GM21737 (cell line): ENCODE data around the gene C2orf68.
"Not testable (repeated sequence)": the region's sequence is repeated elsewhere in the genome, so short reads cannot be mapped to it uniquely, and the experiment has no call there.

Experiments
- ATAC-seq: cut with Tn5 transposase; IDR thresholded peaks from one replicate; pipeline ENCODE4 v1.9.1; 2021; ENCODE audit warnings: mild to moderate bottlenecking, moderate library complexity; ENCODE audit not compliant: unreplicated experiment

The C2orf68 gene

GRCh38 chr2:85631316-85631715 lies 19.4 kb upstream of the C2orf68 start:
- no peak for ATAC-seq

GRCh38 chr2:85628658-85629057 lies 16.8 kb upstream of the C2orf68 start:
- ATAC-seq: no peak

GRCh38 chr2:85623991-85624390 lies 12.1 kb upstream of the C2orf68 start:
- ATAC-seq: no peak

- ATAC-seq: no peak
These were observed 9.5 kb upstream of the C2orf68 start for GRCh38 chr2:85621338-85621737.

GRCh38 chr2:85619617-85620016 lies 7.8 kb upstream of the C2orf68 start:
- no peak for ATAC-seq

GRCh38 chr2:85617723-85618122 lies 5.9 kb upstream of the C2orf68 start:
- not testable (repeated sequence) for ATAC-seq

GRCh38 chr2:85615413-85615728 lies 3.5 kb upstream of the C2orf68 start:
- no peak for ATAC-seq

GRCh38 chr2:85614757-85615156 lies 2.9 kb upstream of the C2orf68 start:
- ATAC-seq: not testable (repeated sequence)

- ATAC-seq: no peak
These were observed 2.0 kb upstream of the C2orf68 start for GRCh38 chr2:85613717-85614515.

- peak; percentile 11 for ATAC-seq
These were observed 605 bp downstream of the C2orf68 start for GRCh38 chr2:85611217-85611704.

GRCh38 chr2:85607268-85608215 lies 4.3 kb downstream of the C2orf68 start:
- ATAC-seq: no peak

- no peak for ATAC-seq
These were observed 5.8 kb downstream of the C2orf68 start for GRCh38 chr2:85606116-85606455.

GRCh38 chr2:85605406-85606115 lies 6.3 kb downstream of the C2orf68 start:
- ATAC-seq: no peak

- ATAC-seq: no peak
These were observed 7.1 kb downstream of the C2orf68 start for GRCh38 chr2:85604568-85605339.

GRCh38 chr2:85604133-85604444 lies 7.8 kb downstream of the C2orf68 start:
- not testable (repeated sequence) for ATAC-seq

- peak; percentile 91 for ATAC-seq
These were observed 9.2 kb downstream of the C2orf68 start, which contains the start of gene TMEM150A for GRCh38 chr2:85602476-85603234. TSS of gene TMEM150A (minus strand) at chr2:85602698. CDS start at chr2:85601948, 750 bp downstream.

GRCh38 chr2:85601771-85602475 lies 9.9 kb downstream of the C2orf68 start:
- ATAC-seq: peak; percentile 34

- no peak for ATAC-seq
These were observed 10.7 kb downstream of the C2orf68 start for GRCh38 chr2:85600951-85601770.
